Measurements from ENCODE around the gene CPNE8.

Gene CPNE8
- total RNA-seq = 3.2 to 6.5 reads per million in 2 experiments

DNA sequence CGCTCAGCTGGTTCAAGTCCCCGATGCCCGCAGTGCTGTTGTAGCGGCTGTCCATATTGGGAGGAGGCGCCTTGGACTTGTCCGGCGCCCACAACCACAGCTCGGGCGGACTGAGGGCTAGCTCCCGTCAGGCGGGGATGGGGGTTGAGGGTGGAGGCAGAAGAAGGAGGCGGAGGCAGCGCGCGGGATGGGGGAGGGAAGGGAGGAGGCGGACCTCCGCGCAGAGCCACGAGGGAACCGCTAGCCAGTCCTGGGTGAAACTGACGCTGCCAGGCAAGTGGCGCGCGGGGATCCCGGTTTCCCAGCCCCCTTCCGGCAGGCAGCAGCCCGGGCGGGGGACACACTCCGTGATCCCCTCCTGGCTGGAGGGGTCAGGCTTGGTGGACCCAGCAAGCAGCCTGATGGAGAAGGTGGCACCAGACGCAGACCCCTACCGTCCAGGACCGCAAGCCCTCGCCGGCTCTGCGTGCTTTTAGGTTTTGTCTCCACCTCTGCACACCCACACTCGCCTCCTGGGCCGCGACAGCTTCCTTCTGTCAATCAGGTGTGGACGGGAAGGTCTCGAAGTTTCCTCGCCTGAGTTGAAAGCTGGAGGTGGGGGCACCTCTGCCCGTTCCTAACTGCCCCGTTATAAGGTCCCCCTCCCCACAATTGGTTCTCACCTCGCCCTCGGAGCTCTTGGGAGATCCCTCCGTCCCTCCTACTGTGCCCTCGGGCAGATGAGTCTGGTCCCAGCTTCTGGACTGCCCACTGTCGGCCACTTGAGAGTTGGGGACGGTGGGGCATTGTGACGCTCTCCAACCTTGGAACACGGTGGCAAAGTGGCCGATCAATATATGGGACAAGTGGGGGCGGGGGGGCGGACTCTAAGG, at the start of gene CPNE8:
Gene CPNE8 (minus strand): TSS at position 112 of the 872 bp plus-strand sequence. CDS start 57 bp downstream, at position 55.
- DNase-seq (ENCODE audit: low read depth) = peak; percentile 3

DNA sequence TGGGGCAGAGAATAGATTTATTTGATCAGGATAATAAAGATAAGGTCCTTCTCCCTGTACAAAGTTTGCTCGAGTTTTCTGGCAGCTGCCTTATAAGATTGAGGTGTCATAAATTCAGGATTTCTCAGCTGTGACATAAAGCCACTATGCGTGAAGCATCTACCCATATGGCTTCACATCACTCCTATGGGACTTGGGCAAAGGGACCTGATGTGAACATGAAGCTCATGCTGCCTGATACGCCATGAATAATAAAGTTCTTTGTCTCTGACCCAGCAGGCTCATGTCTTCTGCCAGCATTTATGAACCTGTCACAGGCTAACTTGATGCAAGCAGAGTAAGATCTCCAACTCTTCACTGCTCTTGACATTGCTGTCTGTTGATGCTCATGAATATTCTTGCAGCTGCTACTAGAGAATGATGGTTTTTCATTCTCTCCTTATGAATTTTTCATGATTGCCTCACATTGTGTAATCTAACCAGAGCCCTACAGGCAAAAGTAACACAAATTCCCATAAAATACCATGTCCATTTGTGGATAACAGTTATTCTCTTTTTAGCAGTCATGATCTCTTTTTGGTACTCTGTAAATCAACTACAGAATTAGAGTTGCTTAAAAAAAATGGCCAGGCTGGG, 49.0 kb upstream of the CPNE8 start:
- no peak for DNase-seq (ENCODE audit: low read depth)

DNA sequence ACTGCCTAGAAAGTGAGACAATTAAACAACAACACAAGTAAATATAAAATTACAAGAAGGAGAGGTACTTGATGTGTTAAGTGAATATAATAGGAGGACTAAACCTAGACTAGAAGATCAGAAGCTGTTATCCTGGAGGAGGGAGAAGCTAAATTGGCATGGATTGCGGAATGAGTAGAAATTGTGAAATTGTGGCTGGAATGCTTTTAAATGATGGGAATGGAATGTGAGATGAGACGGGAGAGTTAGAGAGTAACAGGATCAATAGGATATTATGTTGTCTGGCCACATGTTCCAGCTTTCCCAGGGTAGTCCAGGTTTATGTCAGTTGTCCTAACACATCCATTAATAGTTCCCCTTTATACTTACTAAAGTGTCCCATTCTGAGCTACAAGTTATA, 44.0 kb upstream of the CPNE8 start:
- no peak for DNase-seq (ENCODE audit: low read depth)

DNA sequence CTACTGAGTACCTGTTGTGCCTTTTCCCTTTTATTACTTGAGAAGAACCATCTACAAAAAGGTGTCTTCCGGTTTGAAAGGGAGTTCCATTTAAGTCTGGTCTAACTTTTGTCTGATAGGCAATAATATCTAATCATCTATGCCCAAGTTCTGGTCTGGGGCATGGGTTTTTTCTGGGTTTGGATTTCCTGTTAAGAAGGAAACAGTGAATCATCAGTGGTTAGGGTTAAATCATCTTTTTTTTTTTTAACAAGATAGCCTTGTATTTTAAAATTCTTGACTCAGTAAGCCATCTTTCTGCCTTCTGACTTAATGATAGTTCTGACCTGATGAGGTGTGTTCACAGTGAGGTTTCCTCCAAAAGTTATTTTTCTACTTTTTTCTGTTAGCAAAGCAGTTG, 29.3 kb upstream of the CPNE8 start:
- DNase-seq (ENCODE audit: low read depth) = no peak

DNA sequence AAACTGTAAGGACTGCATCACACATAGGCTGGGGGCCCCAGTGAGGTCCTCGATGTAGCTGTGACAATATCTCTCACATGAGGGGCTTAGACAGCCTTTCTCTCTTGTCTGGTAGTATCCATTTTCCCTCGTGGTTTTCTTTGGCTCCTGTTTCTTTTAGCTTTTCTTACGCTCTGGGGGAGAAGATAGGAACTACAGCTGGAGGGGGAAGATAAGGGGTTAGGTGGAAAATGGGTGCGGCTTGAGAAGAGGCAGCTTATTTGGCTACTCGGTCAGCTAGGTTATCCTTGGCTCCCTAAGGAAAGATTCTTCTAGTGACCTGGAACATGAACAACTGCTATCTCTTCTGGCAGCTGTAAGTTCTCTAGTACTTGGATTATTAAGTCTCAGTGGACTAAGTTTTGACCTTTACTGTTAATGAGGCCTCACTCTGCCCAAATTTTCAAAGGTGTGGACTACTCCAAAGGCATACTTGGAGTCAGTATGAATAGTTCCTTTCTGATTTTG, 28.7 kb upstream of the CPNE8 start:
- no peak for DNase-seq (ENCODE audit: low read depth)

DNA sequence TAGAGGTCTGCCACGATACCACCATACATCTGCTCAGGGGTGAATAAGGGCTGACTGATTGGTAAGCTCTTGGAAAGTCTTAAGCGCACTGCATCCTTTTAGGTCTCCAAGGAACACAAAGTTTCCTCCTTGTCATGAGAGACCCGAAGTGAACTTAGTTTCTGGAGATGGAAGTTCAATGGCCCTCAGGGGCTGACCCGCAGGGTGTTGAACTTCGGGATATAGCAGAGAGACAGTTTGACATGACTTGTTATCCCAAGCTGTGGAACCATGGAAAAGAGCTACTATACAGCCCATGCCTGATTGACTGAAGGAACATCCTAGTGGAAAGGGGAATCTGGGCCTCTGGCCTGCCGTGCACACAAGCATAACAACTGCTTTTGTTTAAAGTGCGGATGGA, 26.9 kb upstream of the CPNE8 start:
- no peak for DNase-seq (ENCODE audit: low read depth)

DNA sequence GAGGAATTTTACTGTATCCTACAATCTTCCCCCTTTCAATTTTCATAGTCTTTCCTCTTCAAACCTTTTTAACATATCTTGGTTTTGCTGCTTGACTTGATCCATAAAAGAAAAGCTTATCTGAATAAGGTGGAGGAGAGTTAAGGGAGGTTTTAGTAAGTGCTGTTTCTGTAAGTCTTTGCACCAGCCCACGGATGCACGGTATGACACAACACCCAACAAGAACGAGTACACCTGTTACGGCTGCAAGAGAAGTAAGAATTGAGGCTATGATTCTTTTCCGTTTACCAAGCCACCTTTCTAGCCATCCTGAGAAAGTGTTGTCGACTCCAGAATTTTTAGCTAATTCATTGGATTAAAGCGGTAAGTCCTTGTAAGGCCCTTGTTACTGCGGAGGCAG, 26.1 kb upstream of the CPNE8 start:
- no peak for DNase-seq (ENCODE audit: low read depth)

DNA sequence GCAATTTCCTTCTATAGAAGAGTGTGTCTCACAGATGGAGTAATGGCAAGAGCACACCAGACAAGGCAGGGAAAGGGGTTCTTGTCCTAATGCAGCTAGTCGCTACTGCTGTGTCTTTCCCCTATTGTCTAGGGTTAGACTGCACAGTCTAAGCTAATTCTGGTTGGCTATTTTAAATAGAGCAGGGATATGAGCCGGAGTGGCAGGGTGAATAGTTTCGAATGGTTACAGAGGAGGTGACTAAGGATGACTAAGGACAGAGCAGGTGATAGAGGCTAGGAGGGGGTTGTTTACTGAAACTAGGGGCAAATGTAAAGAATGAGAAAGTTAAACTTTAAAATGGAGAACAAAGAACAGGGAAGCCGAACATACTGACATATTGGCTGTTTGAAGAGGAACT, 25.6 kb upstream of the CPNE8 start:
- DNase-seq (ENCODE audit: low read depth) = no peak

DNA sequence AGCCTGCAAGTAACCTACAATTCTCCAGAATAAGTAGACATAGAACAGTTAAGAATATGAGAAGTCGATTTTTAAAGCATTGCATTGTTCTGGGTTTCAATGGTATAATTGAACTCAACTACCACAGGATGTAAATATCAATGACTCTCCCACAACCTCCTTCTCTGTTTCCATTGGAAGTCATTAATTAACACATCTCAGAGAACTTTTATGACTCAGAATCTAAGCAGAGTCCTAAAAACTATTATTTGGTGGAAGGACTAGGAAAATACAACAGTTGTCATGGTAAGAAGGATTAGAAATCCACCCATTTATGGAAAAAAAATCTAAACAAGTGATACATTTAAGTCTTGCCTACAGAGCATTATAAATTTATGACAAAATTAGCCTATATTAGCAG, 21.1 kb upstream of the CPNE8 start:
- DNase-seq (ENCODE audit: low read depth) = no peak

DNA sequence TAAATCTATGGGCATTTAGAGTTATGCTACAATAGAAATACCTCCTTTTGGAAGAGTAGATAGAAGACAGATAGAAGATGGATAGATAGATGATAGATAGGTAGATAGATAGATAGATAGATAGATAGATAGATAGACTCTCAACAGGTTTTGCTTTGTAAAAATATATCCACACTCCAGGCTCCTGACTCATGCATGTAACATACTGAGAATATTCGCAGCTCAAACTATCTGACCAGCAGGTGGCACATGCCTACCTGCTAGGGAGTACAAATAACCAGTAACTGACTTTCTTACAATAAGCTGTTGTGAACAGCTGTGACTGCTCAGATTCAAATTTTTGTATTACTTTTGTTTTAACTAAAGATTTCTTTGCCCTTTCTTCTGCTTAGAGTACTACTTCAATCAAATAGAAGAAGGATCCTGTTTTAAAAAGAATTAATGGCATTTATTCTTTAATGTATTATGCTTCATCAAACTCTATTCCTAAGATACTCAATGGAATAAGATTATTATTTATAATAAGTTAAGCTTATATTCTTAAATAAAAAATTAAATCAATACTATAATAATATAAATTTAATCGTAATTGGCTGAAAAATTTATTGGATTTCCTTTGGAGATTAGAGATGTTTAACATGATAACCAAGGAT, 15.8 kb upstream of the CPNE8 start:
- peak; percentile 3 for DNase-seq (ENCODE audit: low read depth)

DNA sequence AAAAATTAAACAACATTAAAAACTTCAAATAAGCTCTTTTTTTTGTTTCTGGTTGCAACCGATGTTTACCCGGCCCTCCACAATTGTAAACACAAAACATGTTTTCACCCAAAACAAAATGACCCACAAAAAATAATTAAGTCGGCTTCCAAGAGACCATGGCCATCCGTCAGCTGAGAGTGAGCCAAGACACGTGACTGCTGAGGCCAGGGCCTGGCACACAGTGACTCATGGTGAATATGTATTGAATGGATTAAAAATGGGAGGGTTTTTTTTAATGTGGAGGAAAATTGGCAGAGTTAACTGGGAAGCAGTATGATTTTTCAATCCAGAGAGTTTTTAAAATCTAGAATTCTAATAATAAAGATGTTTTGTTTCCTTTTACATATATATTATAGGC, 13.8 kb upstream of the CPNE8 start:
- DNase-seq (ENCODE audit: low read depth) = no peak

DNA sequence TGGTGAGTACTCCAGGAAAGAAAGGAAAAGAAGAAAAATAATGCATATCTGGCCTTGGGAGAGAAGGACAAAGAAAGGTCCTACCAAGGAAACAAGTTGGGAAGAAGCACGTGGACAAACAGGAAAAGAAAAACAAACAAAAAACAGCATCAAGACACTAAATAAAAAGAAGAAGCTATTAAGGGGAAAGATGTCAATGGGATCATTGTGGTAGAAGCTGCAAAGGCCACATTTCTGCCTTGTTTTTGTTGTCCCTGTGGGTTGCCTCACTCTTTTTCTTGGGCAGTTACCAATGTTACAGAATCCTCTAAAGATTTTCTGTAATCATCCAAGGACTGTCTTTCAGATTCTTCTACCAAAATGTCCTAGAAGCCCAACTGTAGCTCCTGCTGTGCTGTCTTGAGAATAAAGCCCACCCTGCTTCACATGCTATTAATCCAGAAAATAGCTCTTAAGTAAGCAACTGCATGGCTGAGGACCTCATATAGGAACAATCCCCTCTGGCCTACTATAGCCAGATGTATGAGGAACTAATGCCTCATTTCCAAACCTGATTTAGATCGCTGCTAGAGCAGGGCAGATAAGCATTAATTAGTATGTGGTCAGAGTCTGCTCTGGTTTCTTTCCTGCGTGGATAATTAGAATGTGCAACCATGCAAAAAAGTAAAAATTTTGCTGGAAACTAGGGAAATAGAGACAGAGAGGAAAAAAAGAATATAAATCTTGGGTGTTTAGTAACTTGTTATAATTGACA, 10.2 kb upstream of the CPNE8 start:
- DNase-seq (ENCODE audit: low read depth) = no peak

DNA sequence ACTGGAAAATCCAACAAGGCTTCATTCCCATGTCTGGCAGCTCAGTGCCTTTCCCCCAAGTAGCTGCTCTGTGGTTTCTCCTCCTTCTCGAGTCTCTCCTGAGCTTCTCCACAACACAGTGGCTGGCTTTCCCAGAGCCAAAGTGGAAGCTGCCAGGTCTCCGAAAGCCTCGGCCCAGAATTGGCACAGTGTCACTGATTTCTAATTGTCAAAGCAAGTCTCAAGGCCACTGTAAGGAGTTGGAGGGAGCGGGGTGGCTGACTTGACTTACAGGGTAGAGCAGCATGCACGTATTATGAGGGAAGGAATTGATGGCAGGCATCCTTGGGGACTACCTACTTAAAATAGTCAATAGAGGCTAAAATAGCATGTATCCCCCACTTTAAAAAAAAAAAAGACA, 6.7 kb upstream of the CPNE8 start:
- no peak for DNase-seq (ENCODE audit: low read depth)

DNA sequence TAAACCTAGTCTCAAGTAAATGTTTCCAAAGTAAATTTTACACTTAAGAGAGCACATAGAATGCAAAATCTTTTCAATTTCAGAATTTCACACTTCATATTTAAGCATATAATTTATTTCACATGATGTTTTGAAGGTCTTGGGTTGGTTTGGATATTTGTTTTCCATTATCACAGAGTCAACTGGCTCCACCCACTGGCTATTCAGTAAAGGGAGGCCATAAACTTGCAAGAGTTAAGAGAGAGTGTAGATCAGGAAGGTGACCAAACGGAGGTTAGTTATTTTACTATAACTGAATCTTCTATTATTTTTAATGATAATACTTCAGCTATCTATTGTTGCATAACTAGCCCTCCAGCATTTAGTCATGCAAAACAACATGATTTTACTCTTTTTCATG, 6.2 kb upstream of the CPNE8 start:
- no peak for DNase-seq (ENCODE audit: low read depth)

DNA sequence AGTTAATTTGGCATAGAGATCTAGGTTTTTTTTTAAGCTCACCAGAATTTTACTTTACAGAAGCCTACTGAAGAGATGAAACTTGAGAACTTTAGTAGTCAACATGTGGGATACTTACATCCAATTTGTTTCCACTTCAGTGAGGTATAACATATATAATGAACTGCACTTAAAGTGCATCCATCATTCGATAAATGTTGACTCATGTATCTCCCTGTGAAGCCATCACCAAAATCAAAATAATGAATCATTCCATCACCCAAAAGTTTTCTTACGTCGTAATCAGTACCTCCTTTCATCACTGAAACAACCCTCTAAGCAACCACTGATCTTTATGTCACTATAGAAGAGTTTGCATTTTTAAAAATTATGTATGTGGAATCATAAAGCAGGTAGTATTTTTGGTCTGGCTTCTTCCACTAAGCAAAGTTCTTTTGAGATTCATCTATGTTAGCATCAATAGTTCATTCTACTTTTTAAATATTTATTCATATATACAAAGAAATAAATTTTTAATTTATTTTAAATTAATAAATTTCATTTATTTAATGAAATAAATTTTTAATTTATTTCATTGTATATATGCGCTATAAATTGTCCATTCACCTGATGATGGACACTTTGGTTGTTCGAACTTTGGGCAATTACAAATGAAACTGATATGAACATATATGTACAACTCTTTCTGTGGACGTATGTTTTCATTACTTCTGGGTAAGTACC, 2.0 kb upstream of the CPNE8 start:
- no peak for DNase-seq (ENCODE audit: low read depth)

DNA sequence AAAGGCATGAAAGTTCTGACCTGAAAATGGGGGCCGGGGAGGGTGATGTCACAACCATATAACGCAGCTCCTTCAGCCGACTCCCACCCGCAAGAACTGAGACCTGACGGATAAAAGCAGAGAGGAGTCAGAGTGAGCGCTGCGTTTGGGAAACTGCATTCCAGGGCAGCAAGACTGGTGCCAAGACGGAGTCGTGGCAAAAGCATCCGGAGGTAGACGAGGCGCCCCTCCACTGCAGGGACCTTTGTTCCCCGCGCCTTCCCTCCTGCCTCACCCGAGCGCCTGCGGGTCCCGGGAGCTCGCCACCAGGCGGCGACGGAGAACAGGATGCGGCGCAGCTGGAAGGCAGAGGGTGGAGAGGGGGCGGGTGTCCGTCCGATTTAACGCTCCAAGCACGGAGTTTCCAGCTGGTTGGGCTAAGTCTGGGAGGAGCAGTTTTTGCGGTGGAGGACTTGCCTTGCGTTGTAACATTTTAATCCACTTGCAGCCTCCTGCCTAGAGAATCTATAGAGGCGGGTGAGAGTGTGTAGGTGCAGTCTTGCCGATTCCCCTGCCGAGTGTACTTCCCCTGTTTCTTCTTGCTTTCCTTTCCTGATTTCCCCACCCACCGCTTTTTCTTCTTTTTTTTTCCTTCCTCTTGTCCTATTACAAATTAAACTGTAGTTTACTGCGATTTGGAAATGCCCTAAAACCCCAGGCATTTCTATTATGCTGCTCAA, 1.2 kb upstream of the CPNE8 start:
- peak; percentile 34 for DNase-seq (ENCODE audit: low read depth)

DNA sequence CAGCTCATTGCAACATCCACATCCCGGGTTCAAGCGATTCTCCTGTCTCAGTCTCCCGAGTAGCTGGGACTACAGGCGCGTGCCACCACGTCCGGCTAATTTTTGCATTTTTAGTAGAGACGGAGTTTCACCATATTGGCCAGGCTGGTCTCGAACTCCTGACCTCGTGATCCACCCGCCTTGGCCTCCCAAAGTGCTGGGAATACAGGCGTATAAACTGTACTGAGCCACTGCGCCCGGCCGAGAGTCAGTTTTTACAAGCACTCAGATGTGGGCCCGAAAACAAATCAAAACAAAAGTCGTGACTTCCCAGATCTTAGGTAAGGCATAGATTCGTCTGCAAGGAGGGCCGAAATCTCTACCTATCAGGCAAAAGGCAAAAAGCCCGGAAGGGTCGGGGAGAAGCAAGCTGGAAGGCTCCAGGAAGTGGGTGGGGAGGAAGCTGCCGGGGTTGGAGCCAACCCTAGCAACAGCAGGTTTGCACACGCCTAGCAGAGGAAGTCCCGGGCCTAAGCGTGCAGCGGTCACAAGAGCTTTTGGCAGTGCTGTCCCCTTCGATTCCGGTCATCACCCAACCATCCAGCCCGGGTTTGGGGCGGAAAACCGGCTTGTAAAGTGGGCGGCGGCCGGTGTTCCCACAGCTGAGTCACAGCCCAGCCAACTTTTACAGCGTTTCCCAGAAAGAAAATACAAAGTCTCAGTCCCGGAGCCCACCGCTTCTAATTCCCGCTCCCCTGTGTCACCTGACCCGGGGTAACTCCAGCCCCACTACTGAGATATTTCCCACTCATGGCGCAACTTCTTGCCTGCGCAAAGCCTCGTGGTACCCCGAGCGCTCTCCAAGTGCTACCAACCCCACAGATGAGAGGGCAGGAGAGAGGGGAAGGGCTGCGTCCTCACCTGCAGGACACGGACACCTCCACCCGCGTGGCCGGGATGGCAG, 583 bp downstream of the CPNE8 start:
- peak; percentile 8 for DNase-seq (ENCODE audit: low read depth)

DNA sequence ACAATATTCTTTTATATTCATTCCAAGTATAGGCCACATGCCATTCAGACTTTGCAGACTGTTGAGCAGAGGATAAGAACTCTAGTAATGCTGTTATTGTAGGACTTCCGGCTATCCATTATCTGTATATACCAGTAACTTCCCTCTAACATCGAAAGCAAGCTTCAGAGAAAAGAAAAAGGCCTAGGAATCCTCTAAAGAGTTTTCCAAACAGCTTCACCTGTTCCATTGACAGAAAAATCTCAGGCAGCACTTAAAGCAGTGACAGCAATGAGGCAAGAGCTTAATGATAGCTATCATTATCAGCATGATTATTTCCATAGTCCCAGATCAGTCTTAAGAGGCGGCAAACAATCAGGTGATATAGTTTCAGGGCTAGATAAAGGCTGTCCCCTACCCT, 1.8 kb downstream of the CPNE8 start:
- no peak for DNase-seq (ENCODE audit: low read depth)

DNA sequence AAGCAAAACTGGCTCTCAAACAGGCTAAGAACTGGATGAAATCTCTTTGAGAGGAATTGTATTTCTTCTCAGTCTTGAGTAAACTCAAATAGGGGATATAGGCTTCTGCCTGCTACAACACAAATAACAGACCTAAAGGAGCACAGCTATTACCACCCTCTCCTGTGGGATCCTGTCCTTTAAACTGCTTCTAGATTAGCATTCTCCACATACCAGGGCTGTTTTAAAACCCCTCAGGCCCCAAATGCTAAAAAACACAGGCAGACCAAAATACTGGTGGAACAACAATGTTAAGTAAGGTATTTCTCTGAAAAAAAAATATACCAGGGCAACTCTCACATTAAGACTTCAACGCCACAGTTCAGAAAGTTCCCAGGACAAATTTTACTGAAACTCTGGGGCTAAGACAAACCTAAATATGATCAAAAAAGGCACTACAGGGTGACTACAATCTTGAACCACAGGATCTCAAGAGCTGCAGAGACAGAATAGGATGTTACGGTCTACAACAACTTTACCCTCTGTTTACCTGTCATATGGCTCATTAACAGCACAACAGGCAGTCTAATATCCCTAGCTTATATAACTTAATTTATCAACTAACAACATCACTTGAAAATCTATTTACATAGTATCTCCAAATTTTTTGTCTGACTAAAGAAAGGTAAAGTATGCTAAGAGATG, 7.2 kb downstream of the CPNE8 start:
- DNase-seq (ENCODE audit: low read depth) = no peak

All from T follicular helper cell (primary cell).